Stimulated activated memory B cell treated with anti-CD40 and anti-IgM and Interleukin-4, amounts not matched to agents 10 μg/mL and 1 μg/mL and 100 μg/mL, for 72 hours (primary cell): Measurements from ENCODE around the gene ARFGAP1.

Source experiments
- ATAC-seq: fragments of 150-1000 bp; cut with Tn5 transposase; 2 replicates; pipeline ENCODE4 v1.10.0; 2021
- H3K27ac Mint-ChIP-seq: one replicate; pipeline ENCODE4 v1.8.0; 2022; ENCODE audit warnings: mild to moderate bottlenecking, mixed read lengths
- H3K27me3 Mint-ChIP-seq: one replicate; pipeline ENCODE4 v1.8.0; 2022; ENCODE audit warnings: mixed read lengths
- H3K36me3 Mint-ChIP-seq: one replicate; pipeline ENCODE4 v1.8.0; 2022; ENCODE audit warnings: mixed read lengths
- H3K4me1 Mint-ChIP-seq: one replicate; pipeline ENCODE4 v1.8.0; 2022; ENCODE audit warnings: mixed read lengths
- H3K4me3 Mint-ChIP-seq: one replicate; pipeline ENCODE4 v1.8.0; 2022; ENCODE audit warnings: mild to moderate bottlenecking, moderate library complexity, mixed read lengths
- H3K9me3 Mint-ChIP-seq: one replicate; pipeline ENCODE4 v1.8.0; 2022; ENCODE audit warnings: mixed read lengths

ARFGAP1 gene

GRCh38 chr20:63261795-63262528 is 10.7 kb upstream of the ARFGAP1 start:
- no peak overlapping the region for H3K27ac Mint-ChIP-seq
- ATAC-seq: no peak
- H3K4me3 Mint-ChIP-seq: no peak overlapping the region
- no peaks in the 10 kb centered on the region for H3K4me1 Mint-ChIP-seq
- H3K27me3 Mint-ChIP-seq: peaks cover 85% of the 10 kb centered on the region
- H3K9me3 Mint-ChIP-seq: no peaks in the 10 kb centered on the region
- H3K36me3 Mint-ChIP-seq: no peaks in the 10 kb centered on the region

- Mint-ChIP-seq H3K27ac (no peak overlapping the region), H3K4me1 (no peaks in the 10 kb centered on the region)
Observed at GRCh38 chr20:63262836-63263235, 9.8 kb upstream of the ARFGAP1 start.

GRCh38 chr20:63264000-63264399 is 8.6 kb upstream of the ARFGAP1 start:
- Mint-ChIP-seq H3K27me3 (peaks cover 77% of the 10 kb centered on the region), H3K4me1 (no peaks in the 10 kb centered on the region), H3K36me3 (no peaks in the 10 kb centered on the region), H3K4me3 (no peak overlapping the region), H3K27ac (no peak overlapping the region), H3K9me3 (no peaks in the 10 kb centered on the region)
- ATAC-seq: no peak

More at GRCh38 chr20:63262836-63263235, 9.8 kb upstream of the ARFGAP1 start:
- no peak for ATAC-seq
- no peaks in the 10 kb centered on the region for H3K36me3 Mint-ChIP-seq
- H3K9me3 Mint-ChIP-seq: no peaks in the 10 kb centered on the region
- H3K4me3 Mint-ChIP-seq: no peak overlapping the region
- H3K27me3 Mint-ChIP-seq: peaks cover 85% of the 10 kb centered on the region

GRCh38 chr20:63264519-63264918 is 8.1 kb upstream of the ARFGAP1 start:
- Mint-ChIP-seq H3K27me3 (peaks cover 71% of the 10 kb centered on the region), H3K4me1 (no peaks in the 10 kb centered on the region), H3K4me3 (no peak overlapping the region), H3K9me3 (no peaks in the 10 kb centered on the region), H3K36me3 (no peaks in the 10 kb centered on the region), H3K27ac (no peak overlapping the region)
- ATAC-seq: no peak

GRCh38 chr20:63265891-63266515 is 6.6 kb upstream of the ARFGAP1 start:
- Mint-ChIP-seq H3K27ac (no peak overlapping the region), H3K4me1 (no peaks in the 10 kb centered on the region), H3K27me3 (peaks cover 57% of the 10 kb centered on the region), H3K4me3 (no peak overlapping the region), H3K9me3 (no peaks in the 10 kb centered on the region), H3K36me3 (no peaks in the 10 kb centered on the region)
- no peak for ATAC-seq

- peaks cover 7% of the 10 kb centered on the region for H3K4me1 Mint-ChIP-seq
- no peaks in the 10 kb centered on the region for H3K9me3 Mint-ChIP-seq
- no peak overlapping the region for H3K4me3 Mint-ChIP-seq
- H3K27me3 Mint-ChIP-seq: peaks cover 44% of the 10 kb centered on the region
- H3K27ac Mint-ChIP-seq: no peak overlapping the region
- H3K36me3 Mint-ChIP-seq: no peaks in the 10 kb centered on the region
- no peak for ATAC-seq
Observed at GRCh38 chr20:63267691-63268090, 4.9 kb upstream of the ARFGAP1 start.

GRCh38 chr20:63268256-63268655 is 4.4 kb upstream of the ARFGAP1 start:
- no peaks in the 10 kb centered on the region for H3K9me3 Mint-ChIP-seq
- H3K27me3 Mint-ChIP-seq: peaks cover 39% of the 10 kb centered on the region
- peaks cover 8% of the 10 kb centered on the region for H3K4me1 Mint-ChIP-seq
- H3K36me3 Mint-ChIP-seq: no peaks in the 10 kb centered on the region
- H3K27ac Mint-ChIP-seq: no peak overlapping the region
- no peak for ATAC-seq
- no peak overlapping the region for H3K4me3 Mint-ChIP-seq

- H3K4me1 Mint-ChIP-seq: peaks cover 14% of the 10 kb centered on the region
- no peak overlapping the region for H3K4me3 Mint-ChIP-seq
- H3K27me3 Mint-ChIP-seq: peaks cover 33% of the 10 kb centered on the region
- no peak overlapping the region for H3K27ac Mint-ChIP-seq
- no peaks in the 10 kb centered on the region for H3K36me3 Mint-ChIP-seq
- H3K9me3 Mint-ChIP-seq: no peaks in the 10 kb centered on the region
- no peak for ATAC-seq
Observed at GRCh38 chr20:63268671-63269439, 3.8 kb upstream of the ARFGAP1 start.

- ATAC-seq: no peak
- Mint-ChIP-seq H3K9me3 (no peaks in the 10 kb centered on the region), H3K36me3 (no peaks in the 10 kb centered on the region), H3K27ac (no peak overlapping the region), H3K27me3 (peaks cover 24% of the 10 kb centered on the region), H3K4me3 (no peak overlapping the region), H3K4me1 (peaks cover 22% of the 10 kb centered on the region)
Observed at GRCh38 chr20:63269724-63270123, 2.9 kb upstream of the ARFGAP1 start.

GRCh38 chr20:63270606-63271325 is 1.8 kb upstream of the ARFGAP1 start:
- H3K9me3 Mint-ChIP-seq: no peaks in the 10 kb centered on the region
- peaks cover 4% of the 10 kb centered on the region for H3K36me3 Mint-ChIP-seq
- H3K4me3 Mint-ChIP-seq: no peak overlapping the region
- peaks cover 33% of the 10 kb centered on the region for H3K4me1 Mint-ChIP-seq
- no peak overlapping the region for H3K27ac Mint-ChIP-seq
- peaks cover 14% of the 10 kb centered on the region for H3K27me3 Mint-ChIP-seq
- no peak for ATAC-seq

GRCh38 chr20:63273059-63273579 is 506 bp downstream of the ARFGAP1 start:
- no peaks in the 10 kb centered on the region for H3K9me3 Mint-ChIP-seq
- H3K4me1 Mint-ChIP-seq: peaks cover 38% of the 10 kb centered on the region
- ATAC-seq: no peak
- peak overlapping the region; percentile 89 for H3K4me3 Mint-ChIP-seq
- H3K36me3 Mint-ChIP-seq: peaks cover 11% of the 10 kb centered on the region
- peak overlapping the region; percentile 91 for H3K27ac Mint-ChIP-seq
- H3K27me3 Mint-ChIP-seq: no peaks in the 10 kb centered on the region

- no peak for ATAC-seq
- peak overlapping the region; percentile 91 for H3K27ac Mint-ChIP-seq
- H3K27me3 Mint-ChIP-seq: no peaks in the 10 kb centered on the region
- peaks cover 16% of the 10 kb centered on the region for H3K36me3 Mint-ChIP-seq
- peak overlapping the region; percentile 89 for H3K4me3 Mint-ChIP-seq
- H3K4me1 Mint-ChIP-seq: peaks cover 38% of the 10 kb centered on the region
- no peaks in the 10 kb centered on the region for H3K9me3 Mint-ChIP-seq
Observed at GRCh38 chr20:63273635-63274380, 1.2 kb downstream of the ARFGAP1 start.

- Mint-ChIP-seq H3K27me3 (no peaks in the 10 kb centered on the region), H3K36me3 (peaks cover 24% of the 10 kb centered on the region), H3K4me1 (peaks cover 38% of the 10 kb centered on the region), H3K9me3 (no peaks in the 10 kb centered on the region), H3K4me3 (peak overlapping the region; percentile 26), H3K27ac (peak overlapping the region; percentile 19)
- ATAC-seq: no peak
Observed at GRCh38 chr20:63274381-63275228, 2.0 kb downstream of the ARFGAP1 start.

GRCh38 chr20:63275825-63276224 is 3.2 kb downstream of the ARFGAP1 start:
- H3K4me1 Mint-ChIP-seq: peaks cover 38% of the 10 kb centered on the region
- ATAC-seq: no peak
- peaks cover 29% of the 10 kb centered on the region for H3K36me3 Mint-ChIP-seq
- no peaks in the 10 kb centered on the region for H3K9me3 Mint-ChIP-seq
- H3K4me3 Mint-ChIP-seq: no peak overlapping the region
- no peaks in the 10 kb centered on the region for H3K27me3 Mint-ChIP-seq
- H3K27ac Mint-ChIP-seq: no peak overlapping the region
